OCI-LY1 (cell line): ENCODE results near the gene ASB10.

Experiments used
- H2AFZ ChIP-seq: fragments of 200-600 bp; sonication (generic), shearing (Covaris generic); 2 replicates; pipeline ENCODE4 v1.6.0; 2014; ENCODE audit warnings: antibody characterized with exemption, mild to moderate bottlenecking, low read length
- H3F3A ChIP-seq: fragments of 200-600 bp; sonication (generic), shearing (Covaris generic); 2 replicates; pipeline ENCODE4 v1.6.0; 2014; ENCODE audit warnings: mild to moderate bottlenecking, antibody characterized with exemption, low read length, moderate library complexity; ENCODE audit not compliant: insufficient read depth
- H3K27ac ChIP-seq: fragments of 200-600 bp; sonication (generic); 2 replicates; pipeline ENCODE4 v1.5.1; 2014; ENCODE audit warnings: low read length, mixed run types, mild to moderate bottlenecking, low read depth; ENCODE audit not compliant: poor library complexity, severe bottlenecking
- H3K27me3 ChIP-seq: fragments of 200-600 bp; sonication (generic); 2 replicates; pipeline ENCODE4 v1.6.0; 2014; ENCODE audit warnings: antibody characterized with exemption, mild to moderate bottlenecking, low read length, moderate library complexity; ENCODE audit not compliant: insufficient read depth
- H3K36me3 ChIP-seq: fragments of 200-600 bp; sonication (generic); 2 replicates; pipeline ENCODE4 v1.6.1; 2014; ENCODE audit warnings: mild to moderate bottlenecking, antibody characterized with exemption, low read length, moderate library complexity, mixed read lengths; ENCODE audit not compliant: insufficient read depth
- H3K4me1 ChIP-seq: fragments of 200-600 bp; sonication (generic); 2 replicates; pipeline ENCODE4 v1.5.1; 2014; ENCODE audit warnings: mild to moderate bottlenecking, low read length, moderate library complexity; ENCODE audit not compliant: insufficient read depth, severe bottlenecking
- H3K4me2 ChIP-seq: fragments of 200-600 bp; sonication (generic), shearing (Covaris generic); 2 replicates; pipeline ENCODE4 v1.6.1; 2014; ENCODE audit warnings: low read length
- H3K4me3 ChIP-seq: fragments of 200-600 bp; sonication (generic); 2 replicates; pipeline ENCODE4 v1.5.1; 2014; ENCODE audit warnings: low read length, low read depth, mild to moderate bottlenecking, mixed read lengths; ENCODE audit not compliant: poor library complexity, severe bottlenecking
- H3K79me2 ChIP-seq: fragments of 200-600 bp; shearing (Covaris generic); 2 replicates; pipeline ENCODE4 v1.6.1; 2016; ENCODE audit warnings: mixed run types, low read length, mixed read lengths; ENCODE audit not compliant: insufficient read depth
- H3K9ac ChIP-seq: fragments of 200-600 bp; sonication (generic), shearing (Covaris generic); 2 replicates; pipeline ENCODE4 v1.6.1; 2014; ENCODE audit warnings: mild to moderate bottlenecking, low read length, mixed read lengths
- H3K9me2 ChIP-seq: fragments of 200-600 bp; sonication (generic), shearing (Covaris generic); 2 replicates; pipeline ENCODE4 v1.6.1; 2014; ENCODE audit warnings: low read depth, mild to moderate bottlenecking, low read length, mixed read lengths
- H3K9me3 ChIP-seq: fragments of 200-600 bp; shearing (Covaris generic); 2 replicates; pipeline ENCODE4 v1.6.1; 2014; ENCODE audit warnings: low read length, mixed read lengths
- H4K20me1 ChIP-seq: fragments of 200-600 bp; sonication (generic), shearing (Covaris generic); 2 replicates; pipeline ENCODE4 v1.6.0; 2016; ENCODE audit warnings: mild to moderate bottlenecking, low read length; ENCODE audit not compliant: insufficient read depth
- EZH2 ChIP-seq: fragments of 200-600 bp; sonication (generic), shearing (Covaris generic); IDR thresholded peaks from 2 replicates; pipeline ENCODE4 v1.8.0; 2017; ENCODE audit warnings: borderline replicate concordance, mixed run types, mild to moderate bottlenecking, antibody characterized with exemption, low read length, moderate library complexity, mixed read lengths
- TF ChIP-seq, protein P1 (sequence below): fragments of 200-600 bp; sonication (generic), shearing (Covaris generic); IDR thresholded peaks from 2 replicates; pipeline ENCODE4 v1.5.1; 2017; ENCODE audit warnings: mild to moderate bottlenecking, antibody characterized with exemption, low read length, moderate library complexity, mixed read lengths

ASB10 gene

DNA sequence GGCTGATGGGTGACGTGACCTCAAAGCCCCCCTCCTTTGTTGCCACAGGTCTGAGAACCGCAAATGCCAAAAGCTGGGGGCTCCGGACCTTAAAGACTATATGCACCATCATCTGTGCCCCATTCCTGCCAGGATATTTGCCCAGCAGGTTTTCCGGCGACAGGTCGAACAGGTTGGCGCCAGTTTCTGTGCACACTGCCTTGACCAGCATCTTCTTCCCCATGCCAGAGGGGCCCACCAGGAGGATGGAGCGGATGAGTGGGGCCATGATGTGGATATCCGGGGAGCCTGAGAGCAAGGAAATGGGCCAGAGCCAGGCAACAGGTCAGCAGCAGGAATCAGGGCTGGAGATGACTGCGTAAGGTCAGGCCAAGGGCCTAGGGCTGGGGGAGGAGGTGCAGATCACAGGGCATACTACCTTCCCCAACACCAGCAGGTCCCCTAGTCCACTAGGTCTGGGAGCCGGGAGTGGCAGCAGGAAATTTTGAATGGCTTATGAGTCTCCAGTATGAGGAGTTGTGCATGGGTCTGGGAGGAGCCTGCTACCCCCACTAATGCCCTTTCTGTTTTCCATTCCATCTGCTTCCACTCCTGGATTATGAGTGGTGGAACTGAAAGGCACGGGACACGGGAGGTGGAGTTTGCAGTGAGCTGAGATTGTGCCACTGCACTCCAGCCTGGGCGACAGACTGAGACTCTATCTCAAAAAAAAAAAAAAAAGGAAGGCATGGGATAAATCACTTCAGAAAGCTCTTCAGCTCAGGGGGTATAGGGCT is 6.3 kb upstream of the ASB10 start:
- Histone ChIP-seq H3K4me1 (no peaks in the 10 kb centered on the region), H3K9me2 (no peaks in the 10 kb centered on the region), H3F3A (no peaks in the 10 kb centered on the region), H3K27me3 (peaks cover 10% of the 10 kb centered on the region; the same call in 1 of the 2 replicates), H4K20me1 (no peaks in the 10 kb centered on the region), H3K27ac (no peak overlapping the region), H2AFZ (no peak overlapping the region), H3K79me2 (no peaks in the 10 kb centered on the region), H3K9ac (no peak overlapping the region), H3K4me3 (no peak overlapping the region), H3K9me3 (no peaks in the 10 kb centered on the region), H3K36me3 (no peaks in the 10 kb centered on the region), H3K4me2 (no peak overlapping the region)
- TF ChIP-seq, protein P1, sequence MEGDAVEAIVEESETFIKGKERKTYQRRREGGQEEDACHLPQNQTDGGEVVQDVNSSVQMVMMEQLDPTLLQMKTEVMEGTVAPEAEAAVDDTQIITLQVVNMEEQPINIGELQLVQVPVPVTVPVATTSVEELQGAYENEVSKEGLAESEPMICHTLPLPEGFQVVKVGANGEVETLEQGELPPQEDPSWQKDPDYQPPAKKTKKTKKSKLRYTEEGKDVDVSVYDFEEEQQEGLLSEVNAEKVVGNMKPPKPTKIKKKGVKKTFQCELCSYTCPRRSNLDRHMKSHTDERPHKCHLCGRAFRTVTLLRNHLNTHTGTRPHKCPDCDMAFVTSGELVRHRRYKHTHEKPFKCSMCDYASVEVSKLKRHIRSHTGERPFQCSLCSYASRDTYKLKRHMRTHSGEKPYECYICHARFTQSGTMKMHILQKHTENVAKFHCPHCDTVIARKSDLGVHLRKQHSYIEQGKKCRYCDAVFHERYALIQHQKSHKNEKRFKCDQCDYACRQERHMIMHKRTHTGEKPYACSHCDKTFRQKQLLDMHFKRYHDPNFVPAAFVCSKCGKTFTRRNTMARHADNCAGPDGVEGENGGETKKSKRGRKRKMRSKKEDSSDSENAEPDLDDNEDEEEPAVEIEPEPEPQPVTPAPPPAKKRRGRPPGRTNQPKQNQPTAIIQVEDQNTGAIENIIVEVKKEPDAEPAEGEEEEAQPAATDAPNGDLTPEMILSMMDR: no peak
- no peak for TF ChIP-seq EZH2

DNA sequence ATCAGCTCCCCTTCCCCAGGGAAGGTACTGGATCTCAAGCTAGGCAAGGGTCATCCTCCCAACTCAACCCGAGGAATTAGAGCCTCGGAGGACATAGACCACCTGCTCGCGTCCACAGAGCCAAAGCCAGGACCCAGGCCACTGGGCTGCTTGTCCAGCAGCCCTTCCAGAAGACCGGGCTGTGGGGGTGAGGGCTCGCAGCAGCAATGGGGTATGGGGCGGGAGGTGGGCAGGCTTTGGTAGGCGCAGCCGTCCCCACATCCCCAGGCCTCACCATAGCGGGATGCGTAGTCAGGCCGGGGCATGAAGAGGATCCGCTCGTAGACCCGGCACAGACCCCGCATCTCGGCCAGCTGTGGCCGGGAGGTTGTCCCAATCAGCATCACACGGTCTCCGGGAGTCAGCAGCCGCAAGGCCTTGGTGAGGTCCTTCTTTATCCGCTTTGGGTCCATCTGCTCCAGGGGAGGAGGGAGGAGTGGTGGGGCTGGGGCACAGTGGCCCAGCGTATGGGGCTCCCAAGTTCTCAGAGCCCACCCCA is 5.0 kb upstream of the ASB10 start:
- Histone ChIP-seq H3F3A (no peaks in the 10 kb centered on the region), H3K27ac (no peak overlapping the region), H3K9me2 (no peaks in the 10 kb centered on the region), H3K4me3 (no peak overlapping the region), H4K20me1 (no peaks in the 10 kb centered on the region), H3K36me3 (no peaks in the 10 kb centered on the region), H3K27me3 (peaks cover 10% of the 10 kb centered on the region; the same call in 1 of the 2 replicates), H3K79me2 (no peaks in the 10 kb centered on the region), H3K9me3 (no peaks in the 10 kb centered on the region), H2AFZ (no peak overlapping the region), H3K4me1 (no peaks in the 10 kb centered on the region), H3K4me2 (no peak overlapping the region), H3K9ac (no peak overlapping the region)
- no peak for TF ChIP-seq EZH2
- TF ChIP-seq, protein P1: no peak

DNA sequence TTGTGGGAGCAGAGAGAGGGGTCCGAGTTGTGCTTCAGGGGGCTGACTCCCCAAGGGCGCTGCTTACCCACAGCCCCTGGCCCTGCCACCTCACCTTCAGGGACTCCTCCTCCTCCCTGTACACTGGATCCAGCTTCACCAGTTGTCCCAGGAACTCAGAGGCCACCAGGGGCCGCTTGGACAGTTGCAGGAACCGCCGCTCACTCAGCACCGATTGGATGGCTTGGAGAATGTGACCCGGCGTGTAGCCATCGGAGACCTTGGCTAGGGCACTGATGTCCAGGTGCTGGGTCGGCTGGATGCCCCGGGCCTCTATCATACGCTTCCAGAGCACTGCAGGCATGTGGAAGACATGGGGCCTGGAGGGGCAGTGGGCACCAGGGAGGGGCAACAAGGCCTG is 4.5 kb upstream of the ASB10 start:
- H3F3A ChIP-seq: no peaks in the 10 kb centered on the region
- no peak overlapping the region for H2AFZ ChIP-seq
- no peaks in the 10 kb centered on the region for H3K4me1 ChIP-seq
- H3K9ac ChIP-seq: no peak overlapping the region
- peaks cover 10% of the 10 kb centered on the region; the same call in 1 of the 2 replicates for H3K27me3 ChIP-seq
- no peaks in the 10 kb centered on the region for H4K20me1 ChIP-seq
- H3K27ac ChIP-seq: no peak overlapping the region
- H3K9me2 ChIP-seq: no peaks in the 10 kb centered on the region
- no peak overlapping the region for H3K4me2 ChIP-seq
- no peak overlapping the region for H3K4me3 ChIP-seq
- H3K36me3 ChIP-seq: no peaks in the 10 kb centered on the region
- H3K79me2 ChIP-seq: no peaks in the 10 kb centered on the region
- no peaks in the 10 kb centered on the region for H3K9me3 ChIP-seq
- TF ChIP-seq, protein P1: no peak
- TF ChIP-seq EZH2: no peak
